Transverse colon (tissue), 3 donors: ENCODE data around the gene TSPAN9.

ENCODE experiments used
- POLR2A ChIP-seq: fragments of 450-650 bp; IDR thresholded peaks from one replicate; pipeline ENCODE4 v1.6.1; 2016; ENCODE audit warnings: antibody characterized with exemption, mild to moderate bottlenecking, moderate library complexity
- TF ChIP-seq, protein P1 (sequence below), 5 experiments: fragments of 200-600 bp in 3 of 5; fragments of 450-650 bp in 2 of 5; sonication (generic) in 3 of 5; IDR thresholded peaks; 1 replicate in 2 of 5; 2 replicates in 3 of 5; pipeline ENCODE4 v1.5.1; 2016 to 2017; ENCODE audit warnings: antibody characterized with exemption in 5 of 5, inconsistent platforms in 3 of 5, mild to moderate bottlenecking in 2 of 5, moderate library complexity in 1 of 5

DNA sequence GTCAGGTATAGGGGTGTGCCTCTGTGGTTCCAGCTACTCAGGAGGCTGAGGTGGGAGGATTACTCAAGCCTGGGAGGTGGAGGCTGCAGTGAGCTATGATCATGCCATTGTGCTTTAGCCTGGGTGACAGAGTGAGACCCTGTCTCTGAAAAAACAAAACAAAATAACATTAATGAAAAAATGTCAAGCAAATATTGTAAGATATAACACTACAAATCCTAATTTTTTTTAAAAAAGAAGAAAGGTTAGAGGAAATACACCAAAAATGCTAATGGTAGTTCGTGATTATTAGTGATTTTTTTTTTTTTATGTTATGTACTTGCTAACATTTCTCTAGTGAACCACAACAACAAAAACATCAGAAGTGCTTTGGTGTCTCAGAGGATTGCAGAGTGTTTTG is 47.7 kb downstream of the TSPAN9 start:
- TF ChIP-seq POLR2A: no peak
- TF ChIP-seq, protein P1, sequence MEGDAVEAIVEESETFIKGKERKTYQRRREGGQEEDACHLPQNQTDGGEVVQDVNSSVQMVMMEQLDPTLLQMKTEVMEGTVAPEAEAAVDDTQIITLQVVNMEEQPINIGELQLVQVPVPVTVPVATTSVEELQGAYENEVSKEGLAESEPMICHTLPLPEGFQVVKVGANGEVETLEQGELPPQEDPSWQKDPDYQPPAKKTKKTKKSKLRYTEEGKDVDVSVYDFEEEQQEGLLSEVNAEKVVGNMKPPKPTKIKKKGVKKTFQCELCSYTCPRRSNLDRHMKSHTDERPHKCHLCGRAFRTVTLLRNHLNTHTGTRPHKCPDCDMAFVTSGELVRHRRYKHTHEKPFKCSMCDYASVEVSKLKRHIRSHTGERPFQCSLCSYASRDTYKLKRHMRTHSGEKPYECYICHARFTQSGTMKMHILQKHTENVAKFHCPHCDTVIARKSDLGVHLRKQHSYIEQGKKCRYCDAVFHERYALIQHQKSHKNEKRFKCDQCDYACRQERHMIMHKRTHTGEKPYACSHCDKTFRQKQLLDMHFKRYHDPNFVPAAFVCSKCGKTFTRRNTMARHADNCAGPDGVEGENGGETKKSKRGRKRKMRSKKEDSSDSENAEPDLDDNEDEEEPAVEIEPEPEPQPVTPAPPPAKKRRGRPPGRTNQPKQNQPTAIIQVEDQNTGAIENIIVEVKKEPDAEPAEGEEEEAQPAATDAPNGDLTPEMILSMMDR (IDR thresholded peaks at IDR 0.05): no peak
